ENCODE measurements around the gene CELF4. TPM values are rescaled to one million over a fixed set of nuclear protein-coding genes. Genes with fewer than 3 reads are reported as not detected.

Gene CELF4
- total RNA-seq, 2 donors from 2014 or later, result not detected

DNA sequence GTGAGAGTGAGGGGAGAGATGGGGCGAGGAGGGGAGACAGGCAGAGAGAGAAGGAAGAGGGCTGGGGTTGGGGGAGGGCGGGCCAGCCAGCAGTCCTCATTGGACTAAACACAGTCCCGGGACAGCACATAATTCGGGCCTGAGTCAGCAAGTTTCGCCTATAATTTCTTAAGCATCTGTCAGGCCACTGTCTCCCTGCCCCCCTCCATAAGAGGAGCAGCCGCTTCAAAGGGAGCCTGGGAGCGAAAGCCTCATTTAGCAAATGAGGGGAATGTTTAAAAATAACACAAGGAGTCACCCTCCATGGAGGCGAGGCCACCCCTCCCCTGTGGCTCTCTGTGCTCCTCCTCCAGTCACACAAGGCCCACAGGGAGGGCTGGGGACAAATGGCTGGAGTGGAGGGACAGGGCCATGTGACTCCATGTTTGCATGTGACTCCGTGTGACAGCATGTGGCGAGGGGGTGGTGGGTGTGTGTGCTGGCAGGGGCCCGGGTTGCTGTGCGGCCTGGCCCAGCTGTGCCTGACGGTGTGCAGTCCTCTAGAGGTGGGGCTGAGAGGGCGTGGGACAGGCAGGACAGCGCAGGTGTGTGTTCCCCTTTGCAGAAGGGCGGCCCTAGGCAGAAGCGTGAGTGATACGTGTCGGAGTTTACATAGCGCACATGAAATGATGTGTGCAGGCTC, 162.4 kb downstream of the CELF4 start:
- H3K27ac Mint-ChIP-seq, result no peak overlapping the region
- ATAC-seq, result no peak
- no peak overlapping the region for H3K4me3 Mint-ChIP-seq
- H3K27me3 Mint-ChIP-seq, result peaks cover 13% of the 10 kb centered on the region
- H3K9me3 ChIP-seq (ENCODE audit: control insufficient read depth, low read length, poor library complexity, severe bottlenecking), result no peaks in the 10 kb centered on the region
- H3K36me3 Mint-ChIP-seq (ENCODE audit: low read depth), result no peaks in the 10 kb centered on the region
- H3K4me1 Mint-ChIP-seq, result peaks cover 5% of the 10 kb centered on the region
- no peak for DNase-seq

DNA sequence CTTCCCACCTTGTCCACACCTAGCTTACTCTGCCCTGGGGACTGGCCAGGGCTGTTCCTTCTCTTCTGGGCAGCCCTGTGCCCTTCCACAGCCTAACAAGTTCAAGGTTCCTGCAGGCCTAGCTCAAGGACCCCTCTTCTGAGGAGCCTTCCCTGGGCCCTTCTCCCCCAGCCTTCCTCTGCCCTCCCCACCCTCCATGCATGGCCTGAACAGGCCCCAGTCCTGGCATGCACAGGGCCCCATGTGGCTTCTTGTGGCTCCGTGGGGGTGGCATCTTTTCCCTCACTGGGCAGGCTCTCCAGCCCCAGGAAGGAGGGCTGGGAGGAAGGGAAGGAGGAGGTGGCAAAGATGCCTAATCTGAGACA, 162.9 kb downstream of the CELF4 start:
- no peaks in the 10 kb centered on the region for H3K36me3 Mint-ChIP-seq (ENCODE audit: low read depth)
- H3K9me3 ChIP-seq (ENCODE audit: control insufficient read depth, low read length, poor library complexity, severe bottlenecking), result no peaks in the 10 kb centered on the region
- H3K4me1 Mint-ChIP-seq, result peaks cover 5% of the 10 kb centered on the region
- ATAC-seq, result no peak
- peaks cover 13% of the 10 kb centered on the region for H3K27me3 Mint-ChIP-seq
- H3K4me3 Mint-ChIP-seq, result no peak overlapping the region
- no peak for DNase-seq
- H3K27ac Mint-ChIP-seq, result no peak overlapping the region

DNA sequence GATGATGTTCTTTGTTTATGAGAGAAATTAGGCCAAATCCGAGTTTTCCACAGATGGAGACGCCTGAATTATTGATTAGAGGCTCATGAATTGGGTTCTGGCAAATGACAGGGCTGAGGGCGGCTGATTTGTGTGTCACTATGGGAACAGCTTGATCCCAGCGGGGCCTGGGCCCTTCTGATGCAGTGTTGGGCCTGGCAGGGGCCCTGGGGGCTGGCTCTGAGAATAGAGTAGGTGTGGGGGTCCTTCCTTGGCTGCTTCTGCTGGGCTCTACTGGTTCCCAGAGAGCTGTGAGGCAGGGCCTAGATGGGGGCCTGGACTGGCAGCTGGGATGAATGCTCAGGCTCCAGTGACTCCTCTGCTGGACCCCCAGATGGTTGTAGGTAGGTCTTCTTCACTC, 164.8 kb downstream of the CELF4 start:
- Mint-ChIP-seq H3K4me1 (peaks cover 5% of the 10 kb centered on the region), H3K27me3 (peaks cover 26% of the 10 kb centered on the region), H3K36me3 (ENCODE audit: low read depth) (peaks cover 1% of the 10 kb centered on the region), H3K27ac (no peak overlapping the region), H3K4me3 (no peak overlapping the region)
- ATAC-seq (no peak), DNase-seq (no peak)
- no peaks in the 10 kb centered on the region for H3K9me3 ChIP-seq (ENCODE audit: control insufficient read depth, low read length, poor library complexity, severe bottlenecking)

DNA sequence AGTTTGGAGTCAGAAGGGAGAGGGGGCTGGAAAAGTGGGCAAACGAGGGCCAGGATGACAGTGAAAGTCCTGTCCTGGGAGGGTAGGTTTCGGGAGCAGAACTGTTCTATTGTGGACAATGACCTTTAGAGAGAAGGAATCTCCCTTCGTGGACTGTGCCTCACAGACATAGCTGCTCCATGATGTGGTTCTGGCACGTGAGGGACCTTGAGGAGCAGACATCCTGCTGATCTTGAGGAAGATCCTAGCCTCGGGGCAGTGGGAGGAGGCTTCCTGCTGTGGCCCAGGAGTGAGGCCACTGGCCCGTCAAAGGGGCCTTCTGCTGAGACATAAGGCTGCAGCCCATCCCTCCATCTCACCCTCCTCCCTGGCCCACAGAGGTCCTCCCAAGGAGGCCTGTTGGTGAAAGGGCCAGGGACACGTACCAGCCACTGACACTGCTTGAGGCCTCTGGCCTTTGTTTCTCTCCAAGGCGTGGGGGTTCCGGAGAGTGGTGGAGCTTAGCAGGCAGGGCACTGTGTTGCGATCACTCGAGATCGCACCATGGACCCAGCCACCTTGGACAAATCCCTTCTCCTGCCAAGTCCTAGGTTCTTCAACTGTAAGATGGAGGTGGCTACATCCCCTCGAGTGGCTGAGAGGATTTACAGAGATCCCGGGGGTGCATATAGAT, 167.2 kb downstream of the CELF4 start:
- H3K9me3 ChIP-seq (ENCODE audit: control insufficient read depth, low read length, poor library complexity, severe bottlenecking), result no peaks in the 10 kb centered on the region
- H3K4me1 Mint-ChIP-seq, result peaks cover 5% of the 10 kb centered on the region

DNA sequence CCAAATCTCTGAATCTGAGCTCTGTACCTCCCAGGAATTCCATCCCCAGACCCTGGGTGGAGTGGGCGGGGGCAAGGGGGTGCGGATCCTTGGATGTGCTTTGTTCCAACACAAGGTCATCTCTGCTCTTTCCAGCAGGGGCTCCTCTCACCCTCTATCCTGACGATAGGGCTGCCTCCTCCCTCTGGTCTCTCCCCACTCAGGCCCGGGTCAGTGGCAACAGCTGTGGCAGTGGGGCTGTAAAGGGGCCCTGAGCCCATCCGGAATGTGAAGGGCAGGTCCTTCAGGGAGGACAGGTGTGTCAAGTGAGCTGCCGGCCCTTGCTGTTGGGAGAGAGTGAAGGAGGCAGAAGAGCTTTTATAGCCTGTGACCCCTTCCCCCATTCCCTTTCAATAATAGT, 167.8 kb downstream of the CELF4 start:
- H3K9me3 ChIP-seq (ENCODE audit: control insufficient read depth, low read length, poor library complexity, severe bottlenecking), result no peaks in the 10 kb centered on the region
- DNase-seq (no peak), ATAC-seq (no peak)
- peaks cover 39% of the 10 kb centered on the region for H3K27me3 Mint-ChIP-seq
- H3K27ac Mint-ChIP-seq, result no peak overlapping the region
- H3K4me3 Mint-ChIP-seq, result no peak overlapping the region
- peaks cover 5% of the 10 kb centered on the region for H3K4me1 Mint-ChIP-seq
- peaks cover 7% of the 10 kb centered on the region for H3K36me3 Mint-ChIP-seq (ENCODE audit: low read depth)

More for the DNA sequence above, 167.2 kb downstream of the CELF4 start:
- peaks cover 33% of the 10 kb centered on the region for H3K27me3 Mint-ChIP-seq
- ATAC-seq (no peak), DNase-seq (no peak)
- peaks cover 7% of the 10 kb centered on the region for H3K36me3 Mint-ChIP-seq (ENCODE audit: low read depth)
- H3K4me3 Mint-ChIP-seq, result peak overlapping the region; percentile 19
- H3K27ac Mint-ChIP-seq, result no peak overlapping the region

DNA sequence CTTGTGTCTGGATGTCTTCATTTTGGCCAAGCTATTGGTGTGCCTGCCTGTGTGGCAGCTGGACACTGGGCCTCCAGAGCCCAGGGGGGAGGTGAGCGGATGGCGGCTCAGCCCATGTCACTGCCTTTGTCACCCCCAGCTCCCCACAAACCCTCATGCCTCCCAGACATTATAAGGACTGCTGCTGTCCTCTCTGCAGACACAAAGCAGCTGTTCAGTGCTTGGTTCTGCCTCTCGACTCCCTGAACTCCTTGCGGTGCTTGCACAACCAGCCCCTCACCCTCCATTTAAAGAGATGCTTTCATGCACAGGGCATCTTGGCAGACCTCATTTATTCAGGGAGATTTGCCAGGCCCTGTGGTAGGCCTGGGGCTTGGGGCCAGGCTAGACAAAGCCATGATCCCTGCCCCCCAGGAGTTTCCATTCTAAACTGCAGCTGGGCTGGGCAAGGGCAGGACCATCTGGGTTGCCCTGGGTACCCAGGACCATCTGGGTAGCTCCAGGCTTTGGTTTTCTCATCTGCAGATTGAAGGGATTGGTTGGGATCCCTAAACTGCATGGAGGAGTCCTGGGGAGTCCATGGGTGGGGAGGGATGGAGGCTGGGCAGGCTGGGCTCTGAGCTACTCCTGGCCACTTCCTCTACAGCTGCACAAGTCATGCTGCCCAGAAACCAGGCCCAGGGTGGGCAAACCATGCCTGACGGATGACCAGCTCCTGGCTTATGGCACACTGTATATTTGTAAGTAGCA, 168.5 kb downstream of the CELF4 start:
- DNase-seq (no peak), ATAC-seq (no peak)
- Mint-ChIP-seq H3K27me3 (peaks cover 45% of the 10 kb centered on the region), H3K4me3 (no peak overlapping the region), H3K4me1 (peaks cover 5% of the 10 kb centered on the region), H3K27ac (no peak overlapping the region), H3K36me3 (ENCODE audit: low read depth) (peaks cover 7% of the 10 kb centered on the region)
- no peaks in the 10 kb centered on the region for H3K9me3 ChIP-seq (ENCODE audit: control insufficient read depth, low read length, poor library complexity, severe bottlenecking)

DNA sequence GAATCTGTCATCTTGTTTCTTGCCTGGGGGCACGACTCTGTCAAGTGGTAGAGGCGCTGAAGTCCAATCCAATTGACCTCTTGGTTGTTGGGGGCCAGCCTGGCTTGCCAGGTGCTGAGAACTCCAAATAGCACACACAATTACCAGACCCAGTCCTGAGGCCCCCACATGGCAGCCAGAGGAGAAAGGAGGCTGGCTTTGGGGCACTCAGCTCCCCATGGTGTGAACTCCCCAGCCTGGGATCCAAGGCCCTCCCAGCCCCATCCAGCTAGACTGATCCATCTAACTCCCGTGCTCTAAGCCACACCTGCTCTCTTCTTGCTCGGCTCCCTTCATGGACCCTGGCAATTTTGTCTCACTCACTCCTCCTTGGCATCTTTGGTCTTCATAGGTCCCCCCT, 170.0 kb downstream of the CELF4 start:
- no peak for DNase-seq
- H3K4me3 Mint-ChIP-seq, result no peak overlapping the region
- no peak for ATAC-seq

DNA sequence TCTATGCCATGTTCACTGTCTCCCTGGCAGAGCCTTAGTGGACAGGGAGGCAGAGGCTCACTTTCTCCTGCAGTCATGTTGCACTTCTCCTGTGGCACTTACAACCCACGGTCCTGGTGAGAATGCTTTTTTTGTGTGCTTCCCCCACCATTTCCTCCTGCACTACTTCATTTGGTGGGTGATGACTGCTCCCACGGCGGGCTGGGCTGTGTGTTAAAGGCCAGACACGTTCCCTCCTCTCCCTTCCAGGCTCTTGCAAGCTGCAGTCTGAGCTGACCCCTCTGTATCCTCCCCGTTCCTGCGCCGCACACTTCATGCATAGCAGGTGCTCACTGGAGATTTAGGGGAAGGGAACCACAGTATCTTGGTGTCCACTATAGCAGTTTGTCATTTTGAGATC, 170.5 kb downstream of the CELF4 start:
- no peak for ATAC-seq

More for the DNA sequence above, 170.0 kb downstream of the CELF4 start:
- peaks cover 48% of the 10 kb centered on the region for H3K27me3 Mint-ChIP-seq
- H3K9me3 ChIP-seq (ENCODE audit: control insufficient read depth, low read length, poor library complexity, severe bottlenecking), result no peaks in the 10 kb centered on the region
- peaks cover 5% of the 10 kb centered on the region for H3K4me1 Mint-ChIP-seq
- peaks cover 7% of the 10 kb centered on the region for H3K36me3 Mint-ChIP-seq (ENCODE audit: low read depth)
- no peak overlapping the region for H3K27ac Mint-ChIP-seq

DNA sequence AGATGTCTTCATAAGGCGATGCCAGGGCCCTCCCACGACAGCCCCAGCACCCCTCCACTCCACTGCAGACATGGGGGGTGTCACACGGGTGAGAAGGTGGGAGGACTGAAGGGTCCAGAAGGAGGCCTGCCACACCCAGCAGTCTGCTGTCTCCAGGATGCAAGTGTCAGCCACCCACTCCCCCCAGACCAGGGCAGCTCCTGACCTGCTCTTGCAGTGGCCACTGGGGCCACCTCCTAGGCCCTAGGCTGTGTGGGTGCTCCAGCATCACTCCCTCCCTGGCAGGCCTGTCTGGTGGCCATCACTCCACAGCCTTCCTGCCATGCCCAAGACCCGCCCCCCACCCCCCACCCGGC, 171.0 kb downstream of the CELF4 start:
- Mint-ChIP-seq H3K27ac (no peak overlapping the region), H3K4me1 (peaks cover 5% of the 10 kb centered on the region), H3K36me3 (ENCODE audit: low read depth) (peaks cover 7% of the 10 kb centered on the region), H3K4me3 (peak overlapping the region; percentile 79), H3K27me3 (peaks cover 57% of the 10 kb centered on the region)
- H3K9me3 ChIP-seq (ENCODE audit: control insufficient read depth, low read length, poor library complexity, severe bottlenecking), result no peaks in the 10 kb centered on the region
- DNase-seq (no peak), ATAC-seq (no peak)

More for the DNA sequence above, 170.5 kb downstream of the CELF4 start:
- H3K4me3 Mint-ChIP-seq, result peak overlapping the region; percentile 79
- no peak for DNase-seq
- H3K27me3 Mint-ChIP-seq, result peaks cover 53% of the 10 kb centered on the region
- H3K36me3 Mint-ChIP-seq (ENCODE audit: low read depth), result peaks cover 7% of the 10 kb centered on the region
- peaks cover 5% of the 10 kb centered on the region for H3K4me1 Mint-ChIP-seq
- no peak overlapping the region for H3K27ac Mint-ChIP-seq
- no peaks in the 10 kb centered on the region for H3K9me3 ChIP-seq (ENCODE audit: control insufficient read depth, low read length, poor library complexity, severe bottlenecking)

DNA sequence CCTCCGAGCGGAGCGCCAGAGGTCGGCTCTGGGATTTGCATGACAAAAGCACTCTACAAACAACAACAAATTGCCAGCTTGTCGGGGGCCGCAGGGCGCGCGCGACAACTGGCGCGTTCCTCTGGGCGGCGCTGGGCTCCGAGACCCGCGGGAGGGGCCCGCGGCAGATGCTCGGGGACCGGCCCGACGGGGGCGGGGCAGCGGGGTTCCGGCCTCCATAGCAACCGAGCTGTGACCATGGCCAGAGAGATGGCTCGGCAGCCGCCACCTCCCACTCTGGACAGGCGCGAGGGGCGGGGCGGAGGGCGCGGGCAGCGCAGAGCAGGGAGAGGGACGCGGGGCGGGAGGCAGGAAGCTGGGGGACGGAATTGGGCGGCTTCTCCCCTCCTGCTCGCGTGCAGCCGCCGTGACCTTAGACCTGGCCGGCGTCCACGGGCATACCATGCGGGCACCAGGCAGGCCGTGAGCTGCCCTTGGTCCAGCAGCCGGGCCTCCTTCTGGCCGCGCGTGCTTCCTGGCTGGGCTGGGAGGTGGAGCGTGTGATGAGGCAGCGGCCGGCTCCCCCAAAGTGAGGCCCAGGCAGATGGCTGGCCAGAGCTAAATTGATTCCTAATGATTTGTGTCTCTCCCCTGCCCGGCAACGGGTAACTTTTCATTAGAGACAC, 171.5 kb downstream of the CELF4 start:
- Mint-ChIP-seq H3K27ac (no peak overlapping the region), H3K4me3 (peak overlapping the region; percentile 39), H3K4me1 (peaks cover 5% of the 10 kb centered on the region), H3K27me3 (peaks cover 57% of the 10 kb centered on the region), H3K36me3 (ENCODE audit: low read depth) (peaks cover 7% of the 10 kb centered on the region)
- no peak for ATAC-seq
- DNase-seq, result no peak
- no peaks in the 10 kb centered on the region for H3K9me3 ChIP-seq (ENCODE audit: control insufficient read depth, low read length, poor library complexity, severe bottlenecking)

DNA sequence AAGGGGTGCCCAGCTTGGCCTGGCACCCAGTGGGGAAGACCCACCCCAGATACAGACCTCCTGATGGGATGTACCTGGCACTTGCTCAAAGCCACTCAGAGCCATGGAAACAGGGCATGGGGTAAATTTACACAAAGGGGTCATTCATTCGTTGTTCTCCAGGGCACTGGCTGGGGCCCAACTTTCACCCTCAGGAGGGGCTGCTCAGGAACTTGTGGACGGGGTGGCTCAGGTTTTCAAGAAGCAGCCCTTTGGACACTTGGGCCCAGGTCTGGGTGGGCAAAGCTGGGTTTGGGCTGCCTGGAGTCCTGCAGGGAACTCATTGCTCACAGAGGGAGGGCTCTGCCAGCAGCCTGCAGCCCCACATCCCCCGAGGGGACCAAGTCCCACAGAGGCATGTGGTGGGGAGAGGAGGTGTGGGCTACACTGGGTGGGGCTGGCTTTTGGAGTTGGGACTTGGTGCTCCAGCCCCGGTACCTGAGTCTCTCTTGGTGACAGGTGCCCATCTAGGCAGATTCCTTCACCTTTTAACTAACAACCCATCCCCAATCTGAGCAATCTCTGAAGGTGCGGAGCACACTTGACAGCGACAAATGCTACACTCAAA, 172.3 kb downstream of the CELF4 start:
- Mint-ChIP-seq H3K27ac (no peak overlapping the region), H3K4me1 (peaks cover 5% of the 10 kb centered on the region), H3K4me3 (peak overlapping the region; percentile 19), H3K27me3 (peaks cover 57% of the 10 kb centered on the region), H3K36me3 (ENCODE audit: low read depth) (peaks cover 7% of the 10 kb centered on the region)
- ATAC-seq (no peak), DNase-seq (no peak)
- H3K9me3 ChIP-seq (ENCODE audit: control insufficient read depth, low read length, poor library complexity, severe bottlenecking), result no peaks in the 10 kb centered on the region

DNA sequence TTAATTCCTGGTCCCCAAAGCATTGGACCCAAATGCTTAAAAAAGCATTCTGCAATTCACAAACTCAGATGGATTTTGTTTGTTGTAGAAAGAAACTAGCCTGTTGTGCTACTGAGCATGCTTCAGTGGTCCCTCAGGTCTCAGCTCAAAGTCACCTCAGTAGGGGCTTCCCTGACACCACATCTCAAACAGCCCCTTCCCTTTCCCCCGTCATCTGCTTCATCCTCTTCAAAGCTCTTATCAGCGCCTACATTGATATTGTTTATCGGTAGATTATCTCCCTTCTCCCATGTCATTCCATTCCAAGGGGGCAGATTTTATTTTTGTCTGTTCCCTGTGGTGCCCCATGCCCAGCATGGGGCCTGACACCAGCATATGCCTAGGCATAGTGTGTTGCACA, 172.9 kb downstream of the CELF4 start:
- no peak for ATAC-seq
- H3K4me1 Mint-ChIP-seq, result peaks cover 5% of the 10 kb centered on the region
- H3K4me3 Mint-ChIP-seq, result no peak overlapping the region
- H3K27me3 Mint-ChIP-seq, result peaks cover 57% of the 10 kb centered on the region
- no peaks in the 10 kb centered on the region for H3K9me3 ChIP-seq (ENCODE audit: control insufficient read depth, low read length, poor library complexity, severe bottlenecking)
- no peak overlapping the region for H3K27ac Mint-ChIP-seq
- peaks cover 7% of the 10 kb centered on the region for H3K36me3 Mint-ChIP-seq (ENCODE audit: low read depth)
- no peak for DNase-seq

All from T-helper 17 cell (primary cell).